HG03354 (cell line): Measurements from ENCODE around the gene NCOA5.

Source experiments
- ATAC-seq: cut with Tn5 transposase; IDR thresholded peaks from one replicate; pipeline ENCODE4 v1.9.1; 2021; ENCODE audit warnings: mild to moderate bottlenecking; ENCODE audit not compliant: unreplicated experiment, poor library complexity, severe bottlenecking

The NCOA5 gene

GRCh38 chr20:46049190-46049589 is 40.6 kb downstream of the NCOA5 start:
- no peak for ATAC-seq

- no peak for ATAC-seq
Observed at GRCh38 chr20:46047821-46048220, 41.9 kb downstream of the NCOA5 start.

GRCh38 chr20:46046588-46047310 is 43.0 kb downstream of the NCOA5 start:
- ATAC-seq, result no peak

- ATAC-seq, result no peak
Observed at GRCh38 chr20:46044896-46045295, 44.9 kb downstream of the NCOA5 start.

GRCh38 chr20:46043556-46043955 is 46.2 kb downstream of the NCOA5 start:
- no peak for ATAC-seq

GRCh38 chr20:46040902-46041535 is 48.7 kb downstream of the NCOA5 start:
- ATAC-seq, result no peak

GRCh38 chr20:46037036-46037435 is 52.7 kb downstream of the NCOA5 start:
- no peak for ATAC-seq

- ATAC-seq, result no peak
Observed at GRCh38 chr20:46036370-46036769, 53.4 kb downstream of the NCOA5 start.

- ATAC-seq, result no peak
Observed at GRCh38 chr20:46035713-46036112, 54.0 kb downstream of the NCOA5 start.

GRCh38 chr20:46035253-46035652 is 54.5 kb downstream of the NCOA5 start:
- no peak for ATAC-seq

- ATAC-seq, result no peak
Observed at GRCh38 chr20:46034039-46034438, 55.7 kb downstream of the NCOA5 start.

- no peak for ATAC-seq
Observed at GRCh38 chr20:46031701-46032254, 58.0 kb downstream of the NCOA5 start.

GRCh38 chr20:46031014-46031569 is 58.7 kb downstream of the NCOA5 start:
- no peak for ATAC-seq

- no peak for ATAC-seq
Observed at GRCh38 chr20:46030284-46031013, 59.3 kb downstream of the NCOA5 start.

GRCh38 chr20:46028772-46029371 is 60.9 kb downstream of the NCOA5 start, which contains the start of gene SLC12A5:
Gene SLC12A5, plus strand, starts transcription at chr20:46029215. Its CDS starts 130 bp downstream, at chr20:46029345.
- ATAC-seq, result no peak

- no peak for ATAC-seq
Observed at GRCh38 chr20:46028110-46028509, 61.7 kb downstream of the NCOA5 start.

GRCh38 chr20:46027245-46027853 is 62.4 kb downstream of the NCOA5 start:
- no peak for ATAC-seq

GRCh38 chr20:46025376-46025783 is 64.4 kb downstream of the NCOA5 start:
- no peak for ATAC-seq

GRCh38 chr20:46023999-46024398 is 65.8 kb downstream of the NCOA5 start:
- no peak for ATAC-seq
